ENCODE data around the gene CLSTN1. TPM values are rescaled to one million over a fixed set of nuclear protein-coding genes. Genes with fewer than 3 reads are reported as not detected.

CLSTN1 gene
- total RNA-seq, 1 experiment from 2014 or later: 100 TPM

DNA sequence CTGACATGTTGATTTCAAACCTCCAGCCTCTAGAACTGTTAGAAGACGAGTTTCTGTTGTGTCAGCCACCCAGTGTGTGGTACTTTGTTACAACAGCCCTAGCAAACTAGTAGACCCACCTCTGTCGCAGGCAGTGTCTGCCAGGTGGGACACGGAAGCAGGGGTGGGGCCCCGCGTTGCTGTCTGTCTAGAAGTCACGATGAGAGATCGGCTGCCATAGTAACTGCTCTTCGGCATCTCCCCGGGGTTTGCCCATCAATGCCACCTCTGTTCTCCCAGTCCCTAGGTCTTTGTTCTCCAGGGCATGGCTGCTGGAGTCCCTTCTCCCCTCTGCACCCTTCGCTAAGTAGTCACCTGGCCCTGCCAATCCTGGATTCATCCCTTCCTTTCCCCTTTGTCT, 15.2 kb upstream of the CLSTN1 start:
- Histone ChIP-seq H3K27ac (ENCODE audit: insufficient read length, low read depth, low read length) (no peak overlapping the region), H2AFZ (ENCODE audit: low read length) (no peak overlapping the region), H4K20me1 (ENCODE audit: control insufficient read depth, insufficient read depth, insufficient read length) (no peaks in the 10 kb centered on the region), H2BK12ac (ENCODE audit: insufficient read length, low read depth, low read length) (no peak overlapping the region), H3K4me1 (ENCODE audit: insufficient read depth, low read length) (no peaks in the 10 kb centered on the region; the same call in 1 of the 2 replicates), H3K4me2 (ENCODE audit: insufficient read depth, insufficient read length, low read length) (no peak overlapping the region), H3K9ac (ENCODE audit: extremely low read depth, insufficient read length, low read length) (no peak overlapping the region), H3K27me3 (ENCODE audit: insufficient read depth, low read length) (no peaks in the 10 kb centered on the region), H3T11ph (ENCODE audit: low read length) (no peak overlapping the region), H3K56ac (ENCODE audit: insufficient read length, low read depth, low read length) (no peak overlapping the region), H4K8ac (replicated peaks; ENCODE audit: insufficient read length, low read depth, low read length) (no peak overlapping the region), H3K79me2 (ENCODE audit: insufficient read depth, low read length) (no peaks in the 10 kb centered on the region), H3K79me1 (ENCODE audit: insufficient read depth, low read depth, low read length, poor library complexity, severe bottlenecking) (no peaks in the 10 kb centered on the region), H3K18ac (ENCODE audit: insufficient read length, low read depth, low read length) (no peak overlapping the region), H4K91ac (ENCODE audit: insufficient read length, low read depth, low read length) (no peak overlapping the region), H2BK120ac (ENCODE audit: low read depth, low read length, poor library complexity, severe bottlenecking) (no peak overlapping the region), H3K14ac (ENCODE audit: insufficient read depth, low read length) (no peak overlapping the region), H4K5ac (ENCODE audit: insufficient read length, low read depth, low read length) (no peak overlapping the region), H3K4ac (ENCODE audit: low read depth, low read length) (no peak overlapping the region), H2BK15ac (ENCODE audit: low read depth, low read length) (no peak overlapping the region), H3K9me3 (ENCODE audit: control insufficient read depth, low read depth, low read length) (no peaks in the 10 kb centered on the region), H2AK5ac (ENCODE audit: insufficient read length, low read length) (no peak overlapping the region), H2BK20ac (ENCODE audit: low read depth, low read length, poor library complexity, severe bottlenecking) (no peak overlapping the region), H2BK5ac (ENCODE audit: insufficient read length, low read length) (no peak overlapping the region), H3K23ac (ENCODE audit: insufficient read length, low read depth, low read length) (no peak overlapping the region), H3K23me2 (ENCODE audit: insufficient read length, low read depth, low read length, poor library complexity, severe bottlenecking) (no peaks in the 10 kb centered on the region)
- no peak overlapping the region for H3K4me3 Mint-ChIP-seq
- peaks cover 0 to 3% of the 10 kb centered on the region in 2 experiments; a peak in 2 of 5 replicates for H3K9me3 Mint-ChIP-seq
- no peak for DNase-seq
- peaks cover 14 to 29% of the 10 kb centered on the region in 2 experiments for H3K4me1 Mint-ChIP-seq
- peaks cover 7% of the 10 kb centered on the region for H3K27me3 Mint-ChIP-seq (ENCODE audit: low read depth)
- no peaks in the 10 kb centered on the region for H3K36me3 Mint-ChIP-seq (ENCODE audit: insufficient read depth in 1 of 3, low read depth in 3 of 3)
- no peak overlapping the region for H3K27ac Mint-ChIP-seq
- TF ChIP-seq, protein P1, sequence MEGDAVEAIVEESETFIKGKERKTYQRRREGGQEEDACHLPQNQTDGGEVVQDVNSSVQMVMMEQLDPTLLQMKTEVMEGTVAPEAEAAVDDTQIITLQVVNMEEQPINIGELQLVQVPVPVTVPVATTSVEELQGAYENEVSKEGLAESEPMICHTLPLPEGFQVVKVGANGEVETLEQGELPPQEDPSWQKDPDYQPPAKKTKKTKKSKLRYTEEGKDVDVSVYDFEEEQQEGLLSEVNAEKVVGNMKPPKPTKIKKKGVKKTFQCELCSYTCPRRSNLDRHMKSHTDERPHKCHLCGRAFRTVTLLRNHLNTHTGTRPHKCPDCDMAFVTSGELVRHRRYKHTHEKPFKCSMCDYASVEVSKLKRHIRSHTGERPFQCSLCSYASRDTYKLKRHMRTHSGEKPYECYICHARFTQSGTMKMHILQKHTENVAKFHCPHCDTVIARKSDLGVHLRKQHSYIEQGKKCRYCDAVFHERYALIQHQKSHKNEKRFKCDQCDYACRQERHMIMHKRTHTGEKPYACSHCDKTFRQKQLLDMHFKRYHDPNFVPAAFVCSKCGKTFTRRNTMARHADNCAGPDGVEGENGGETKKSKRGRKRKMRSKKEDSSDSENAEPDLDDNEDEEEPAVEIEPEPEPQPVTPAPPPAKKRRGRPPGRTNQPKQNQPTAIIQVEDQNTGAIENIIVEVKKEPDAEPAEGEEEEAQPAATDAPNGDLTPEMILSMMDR (conservative IDR thresholded peaks at IDR 0.05): no peak
- WGBS (ENCODE audit: extremely low coverage, insufficient read length, low lambda C conversion rate): no CpG with 5 or more reads among the region's 10 CpGs
